ENCODE data around the gene PRR5L. TPM values are rescaled to one million over a fixed set of nuclear protein-coding genes. Genes with fewer than 3 reads are reported as not detected.

The PRR5L gene
- polyA plus RNA-seq, 3 donors: 3.5 to 16.0 (median 7.4) TPM

- Histone ChIP-seq H3K4me1 (ENCODE audit: control insufficient read depth in 1 of 2, insufficient read depth in 2 of 2, low read length in 2 of 2) (peaks cover 43 to 56% of the 10 kb centered on the region in 2 donors), H3K79me2 (ENCODE audit: insufficient read depth, low read length) (no peaks in the 10 kb centered on the region), H3K9me3 (replicated peaks in 1 of 2; ENCODE audit: control insufficient read depth in 1 of 2, insufficient read depth in 1 of 2, low read length in 2 of 2) (no peaks in the 10 kb centered on the region), H3K4me2 (replicated peaks; ENCODE audit: extremely low read depth, low read length, poor library complexity, severe bottlenecking) (no peak overlapping the region), H3K9ac (ENCODE audit: insufficient read depth, low read length, poor library complexity, severe bottlenecking) (no peak overlapping the region), H3K4me3 (replicated peaks in 1 of 3; ENCODE audit: low read depth in 2 of 3, low read length in 3 of 3) (no peak overlapping the region), H3K27me3 (ENCODE audit: control insufficient read depth in 2 of 2, insufficient read depth in 2 of 2, low read length in 2 of 2) (no peaks in the 10 kb centered on the region), H3K27ac (ENCODE audit: low read depth in 1 of 2, low read length in 2 of 2) (no peak overlapping the region), H3K36me3 (replicated peaks in 1 of 2; ENCODE audit: control insufficient read depth in 1 of 2, insufficient read depth in 2 of 2, low read length in 2 of 2) (no peaks in the 10 kb centered on the region), H2AFZ (ENCODE audit: insufficient read depth, low read depth, low read length, poor library complexity, severe bottlenecking) (peak overlapping the region; percentile 34), H4K20me1 (ENCODE audit: insufficient read depth, low read length) (no peaks in the 10 kb centered on the region)
- peaks cover 0 to 2% (median 0%) of the 10 kb centered on the region in 7 donors for H3K9me3 Mint-ChIP-seq
- peaks cover 63% of the 10 kb centered on the region for H3K4me1 Mint-ChIP-seq
- H3K27ac Mint-ChIP-seq: peak overlapping the region in 3 of 7 donors; percentile 47 to 64 (median 55)
- intact Hi-C loops (cut with micrococcal nuclease): loop anchor here in 1 of 2 donors (10.0 kb wide), 1 partner anchor 88 kb away; no protein-coding TSS in a partner anchor
- DNase-seq: no peak
- H3K36me3 Mint-ChIP-seq: peaks cover 29 to 33% of the 10 kb centered on the region in 2 donors
- peaks cover 0 to 4% (median 2%) of the 10 kb centered on the region in 3 donors for H3K27me3 Mint-ChIP-seq (ENCODE audit: low read depth in 3 of 3)
- 27% methylated on average over 3 of the region's 5 CpGs for WGBS (ENCODE audit: insufficient coverage)
- TF ChIP-seq CTCF (IDR thresholded peaks at IDR 0.05): no peak
- H3K4me3 Mint-ChIP-seq: no peak overlapping the region
Observed at GRCh38 chr11:36452236-36452940, 156.3 kb downstream of the PRR5L start.

- Histone ChIP-seq H3K27ac (ENCODE audit: low read depth in 1 of 2, low read length in 2 of 2) (peak overlapping the region in 1 of 2 donors; percentile 38), H2AFZ (ENCODE audit: insufficient read depth, low read depth, low read length, poor library complexity, severe bottlenecking) (no peak overlapping the region), H3K79me2 (ENCODE audit: insufficient read depth, low read length) (no peaks in the 10 kb centered on the region), H3K27me3 (ENCODE audit: control insufficient read depth in 2 of 2, insufficient read depth in 2 of 2, low read length in 2 of 2) (no peaks in the 10 kb centered on the region), H3K4me1 (ENCODE audit: control insufficient read depth in 1 of 2, insufficient read depth in 2 of 2, low read length in 2 of 2) (peaks cover 43 to 56% of the 10 kb centered on the region in 2 donors), H3K9ac (ENCODE audit: insufficient read depth, low read length, poor library complexity, severe bottlenecking) (no peak overlapping the region), H3K4me3 (replicated peaks in 1 of 3; ENCODE audit: low read depth in 2 of 3, low read length in 3 of 3) (no peak overlapping the region), H3K9me3 (replicated peaks in 1 of 2; ENCODE audit: control insufficient read depth in 1 of 2, insufficient read depth in 1 of 2, low read length in 2 of 2) (no peaks in the 10 kb centered on the region), H3K4me2 (replicated peaks; ENCODE audit: extremely low read depth, low read length, poor library complexity, severe bottlenecking) (no peak overlapping the region), H3K36me3 (replicated peaks in 1 of 2; ENCODE audit: control insufficient read depth in 1 of 2, insufficient read depth in 2 of 2, low read length in 2 of 2) (no peaks in the 10 kb centered on the region), H4K20me1 (ENCODE audit: insufficient read depth, low read length) (no peaks in the 10 kb centered on the region)
- Mint-ChIP-seq H3K4me1 (peaks cover 63% of the 10 kb centered on the region), H3K27ac (no peak overlapping the region), H3K4me3 (no peak overlapping the region), H3K9me3 (peaks cover 0 to 2% (median 0%) of the 10 kb centered on the region in 7 donors), H3K36me3 (peaks cover 24 to 31% of the 10 kb centered on the region in 2 donors), H3K27me3 (ENCODE audit: low read depth in 3 of 3) (peaks cover 0 to 4% (median 2%) of the 10 kb centered on the region in 3 donors)
- no CpG with 5 or more reads among the region's 1 CpG for WGBS (ENCODE audit: insufficient coverage)
- TF ChIP-seq CTCF (IDR thresholded peaks at IDR 0.05): no peak
- DNase-seq: no peak
- intact Hi-C loops (cut with micrococcal nuclease): loop anchor here in 1 of 2 donors (10.0 kb wide), 1 partner anchor 88 kb away; no protein-coding TSS in a partner anchor
Observed at GRCh38 chr11:36452961-36453360, 156.9 kb downstream of the PRR5L start.

Data from CD14-positive monocyte (primary cell).